Skin epidermis (tissue), 12 donors: ENCODE results near the gene ALG2.

ENCODE experiments used
- H3K27ac ChIP-seq, 21 experiments: fragments of 200-600 bp; sonication (generic) in 11 of 21; one replicate each; pipeline ENCODE4 v1.5.0; 2020; ENCODE audit warnings: mild to moderate bottlenecking in 3 of 21, inconsistent platforms in 2 of 21, moderate library complexity in 2 of 21
- H3K4me3 ChIP-seq, 7 experiments: fragments of 200-600 bp; sonication (generic) in 2 of 7; one replicate each; pipeline ENCODE4 v1.5.0; 2020; ENCODE audit warnings: inconsistent platforms in 2 of 7, mild to moderate bottlenecking in 2 of 7, moderate library complexity in 1 of 7

ALG2 gene

GRCh38 chr9:99178912-99179872 is 42.5 kb downstream of the ALG2 start:
- Histone ChIP-seq H3K4me3 (no peak overlapping the region), H3K27ac (no peak overlapping the region)

- Histone ChIP-seq H3K27ac (no peak overlapping the region), H3K4me3 (no peak overlapping the region)
These were observed 44.0 kb downstream of the ALG2 start for GRCh38 chr9:99177576-99178366.

GRCh38 chr9:99176527-99177013 is 45.2 kb downstream of the ALG2 start:
- Histone ChIP-seq H3K27ac (no peak overlapping the region), H3K4me3 (no peak overlapping the region)

GRCh38 chr9:99173570-99174504 is 47.9 kb downstream of the ALG2 start:
- Histone ChIP-seq H3K4me3 (no peak overlapping the region), H3K27ac (no peak overlapping the region)

- Histone ChIP-seq H3K27ac (no peak overlapping the region), H3K4me3 (no peak overlapping the region)
These were observed 49.3 kb downstream of the ALG2 start for GRCh38 chr9:99172124-99173091.

GRCh38 chr9:99171225-99172123 is 50.3 kb downstream of the ALG2 start:
- Histone ChIP-seq H3K4me3 (no peak overlapping the region), H3K27ac (no peak overlapping the region)

- no peak overlapping the region for H3K27ac ChIP-seq
- no peak overlapping the region for H3K4me3 ChIP-seq
These were observed 51.6 kb downstream of the ALG2 start for GRCh38 chr9:99169982-99170761.

GRCh38 chr9:99169086-99169485 is 52.7 kb downstream of the ALG2 start:
- Histone ChIP-seq H3K4me3 (no peak overlapping the region), H3K27ac (no peak overlapping the region)

- H3K27ac ChIP-seq = no peak overlapping the region
These were observed 54.0 kb downstream of the ALG2 start for GRCh38 chr9:99167694-99168093.

GRCh38 chr9:99167119-99167518 is 54.6 kb downstream of the ALG2 start:
- Histone ChIP-seq H3K4me3 (no peak overlapping the region), H3K27ac (no peak overlapping the region)

More at GRCh38 chr9:99167694-99168093, 54.0 kb downstream of the ALG2 start:
- H3K4me3 ChIP-seq = no peak overlapping the region
